ENCODE measurements around the gene GPR22.

GPR22 gene, protein sequence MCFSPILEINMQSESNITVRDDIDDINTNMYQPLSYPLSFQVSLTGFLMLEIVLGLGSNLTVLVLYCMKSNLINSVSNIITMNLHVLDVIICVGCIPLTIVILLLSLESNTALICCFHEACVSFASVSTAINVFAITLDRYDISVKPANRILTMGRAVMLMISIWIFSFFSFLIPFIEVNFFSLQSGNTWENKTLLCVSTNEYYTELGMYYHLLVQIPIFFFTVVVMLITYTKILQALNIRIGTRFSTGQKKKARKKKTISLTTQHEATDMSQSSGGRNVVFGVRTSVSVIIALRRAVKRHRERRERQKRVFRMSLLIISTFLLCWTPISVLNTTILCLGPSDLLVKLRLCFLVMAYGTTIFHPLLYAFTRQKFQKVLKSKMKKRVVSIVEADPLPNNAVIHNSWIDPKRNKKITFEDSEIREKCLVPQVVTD

DNA sequence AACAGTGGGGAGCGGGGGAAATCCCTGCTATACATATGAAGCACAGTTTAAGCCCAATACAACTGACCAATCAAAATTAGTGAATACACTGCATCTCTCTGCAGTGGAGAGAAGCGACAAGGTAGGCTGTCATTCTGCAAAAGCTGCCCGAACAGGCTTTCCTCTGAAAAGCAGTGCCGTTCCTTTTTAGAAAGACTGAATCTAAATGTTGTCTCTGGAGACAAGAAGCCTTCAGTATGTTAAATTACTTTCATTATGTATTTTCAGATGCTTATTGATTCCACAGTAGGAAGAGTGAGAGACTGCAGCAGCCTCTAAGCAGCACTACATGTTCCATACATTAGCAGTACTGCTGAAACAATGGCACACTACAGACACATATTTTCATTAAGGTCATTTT lies at the start of gene GPR22:
Gene GPR22 (plus strand): TSS at position 129 of the 400 bp plus-strand sequence. CDS start 4,004 bp downstream, outside the sequence.
- DNase-seq: no peak

DNA sequence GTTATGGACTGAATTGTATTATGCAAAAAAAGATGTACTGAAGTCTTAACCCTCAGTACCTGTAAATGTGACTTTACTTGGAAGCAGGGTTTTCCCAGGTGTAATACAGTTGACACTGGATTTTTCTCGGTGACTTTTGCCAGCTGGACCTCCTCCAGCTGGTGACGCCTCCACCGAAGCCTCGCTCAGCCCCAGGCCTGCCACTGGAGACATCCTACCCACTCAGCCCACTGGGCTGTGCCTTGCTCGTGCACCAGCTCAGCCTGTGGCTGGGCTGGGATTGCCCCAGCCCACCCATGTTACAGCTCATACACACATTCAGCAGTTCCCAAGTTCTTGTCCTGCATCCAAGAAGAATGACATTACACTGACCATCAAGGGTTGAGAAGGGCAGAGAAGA lies 42.4 kb upstream of the GPR22 start:
- no peak for DNase-seq

DNA sequence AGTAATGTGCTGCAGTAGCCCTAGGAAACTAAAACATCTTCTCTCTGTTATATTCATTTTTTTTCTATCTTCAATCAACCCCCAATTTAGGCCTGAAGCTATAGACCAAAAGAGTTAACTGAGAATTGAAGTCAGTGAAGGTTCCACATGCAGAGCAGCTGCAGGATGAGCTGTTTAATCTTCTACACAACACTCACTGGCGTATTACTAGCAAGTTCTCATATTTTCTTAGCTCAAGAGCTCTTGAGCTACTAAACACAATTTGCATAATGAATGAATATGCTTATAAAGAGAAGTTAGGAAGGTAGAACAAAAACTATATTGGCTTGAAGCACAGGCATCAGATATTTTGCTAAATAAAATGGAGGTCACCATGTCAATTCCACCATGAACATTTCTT lies 41.2 kb upstream of the GPR22 start:
- no peak for DNase-seq

DNA sequence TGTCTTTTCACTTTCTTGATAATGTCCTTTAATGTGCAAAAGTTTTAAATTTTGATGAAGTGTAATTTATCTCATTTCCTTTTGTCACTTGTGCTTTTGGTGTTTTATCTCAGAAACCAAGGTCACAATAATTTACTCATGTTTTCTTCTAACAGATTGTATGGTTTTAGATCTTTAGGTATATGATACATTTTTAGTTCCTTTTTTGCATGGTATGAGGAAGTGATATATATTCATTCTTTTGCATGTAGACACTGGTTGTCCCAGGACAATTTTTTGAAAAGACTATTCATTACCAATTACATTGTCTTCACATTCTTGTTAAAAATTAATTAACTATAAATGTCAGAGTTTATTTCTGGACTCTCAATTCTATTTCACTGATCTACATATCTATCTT lies 39.8 kb upstream of the GPR22 start:
- no peak for DNase-seq

DNA sequence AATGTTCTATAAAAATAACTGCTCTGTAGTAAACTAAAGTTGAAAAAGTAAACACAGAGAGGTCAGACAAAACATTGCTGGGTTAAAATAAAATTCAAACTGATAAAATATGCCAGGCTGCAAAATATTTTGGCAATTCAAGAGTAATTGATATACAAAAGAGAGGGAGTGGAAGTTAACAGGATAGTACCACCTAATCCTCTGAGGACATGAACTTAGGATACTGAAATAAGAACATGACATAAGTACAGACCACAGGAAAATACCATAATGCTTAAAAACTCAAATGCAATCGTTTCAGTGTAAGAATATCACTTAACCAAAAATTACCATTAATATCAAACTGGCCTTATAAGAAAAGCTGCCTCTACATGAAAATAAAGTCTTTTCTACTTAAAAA lies 37.6 kb upstream of the GPR22 start:
- DNase-seq: no peak

DNA sequence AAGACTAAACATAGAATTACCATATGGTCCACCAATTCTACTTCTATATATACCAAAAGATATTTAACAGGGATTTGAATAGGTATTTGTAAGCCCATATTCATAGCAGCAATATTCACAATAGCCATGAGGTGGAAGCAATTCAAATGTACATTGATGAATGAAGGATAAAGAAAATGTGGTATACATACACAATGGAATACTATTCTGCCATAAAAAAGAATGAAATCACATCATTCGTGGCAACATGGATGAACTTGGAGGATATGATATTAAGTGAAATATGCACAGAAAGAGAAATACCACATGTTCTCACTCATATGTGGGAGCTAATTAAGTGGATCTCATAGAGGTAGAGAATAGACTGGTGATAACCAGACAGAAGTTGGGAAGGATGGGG lies 34.1 kb upstream of the GPR22 start:
- no peak for DNase-seq

DNA sequence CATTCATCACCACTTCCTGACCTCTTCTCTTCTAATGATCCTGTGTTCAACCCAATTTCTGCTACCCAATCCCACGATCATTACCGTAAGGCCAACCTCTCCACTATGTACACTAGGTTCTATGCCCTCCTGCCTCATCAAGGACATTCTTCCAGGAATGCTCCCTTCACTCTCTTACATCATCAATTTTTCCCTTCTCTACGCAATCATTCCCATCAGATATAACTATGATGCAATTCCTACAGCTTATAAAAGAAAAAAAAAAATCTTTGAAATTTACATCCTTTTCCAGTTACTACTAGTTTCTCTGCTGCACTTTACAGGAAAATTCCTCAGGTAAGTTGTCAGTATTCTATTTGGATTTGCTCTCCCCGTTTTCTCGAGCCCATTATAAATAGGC lies 30.8 kb upstream of the GPR22 start:
- DNase-seq: no peak

DNA sequence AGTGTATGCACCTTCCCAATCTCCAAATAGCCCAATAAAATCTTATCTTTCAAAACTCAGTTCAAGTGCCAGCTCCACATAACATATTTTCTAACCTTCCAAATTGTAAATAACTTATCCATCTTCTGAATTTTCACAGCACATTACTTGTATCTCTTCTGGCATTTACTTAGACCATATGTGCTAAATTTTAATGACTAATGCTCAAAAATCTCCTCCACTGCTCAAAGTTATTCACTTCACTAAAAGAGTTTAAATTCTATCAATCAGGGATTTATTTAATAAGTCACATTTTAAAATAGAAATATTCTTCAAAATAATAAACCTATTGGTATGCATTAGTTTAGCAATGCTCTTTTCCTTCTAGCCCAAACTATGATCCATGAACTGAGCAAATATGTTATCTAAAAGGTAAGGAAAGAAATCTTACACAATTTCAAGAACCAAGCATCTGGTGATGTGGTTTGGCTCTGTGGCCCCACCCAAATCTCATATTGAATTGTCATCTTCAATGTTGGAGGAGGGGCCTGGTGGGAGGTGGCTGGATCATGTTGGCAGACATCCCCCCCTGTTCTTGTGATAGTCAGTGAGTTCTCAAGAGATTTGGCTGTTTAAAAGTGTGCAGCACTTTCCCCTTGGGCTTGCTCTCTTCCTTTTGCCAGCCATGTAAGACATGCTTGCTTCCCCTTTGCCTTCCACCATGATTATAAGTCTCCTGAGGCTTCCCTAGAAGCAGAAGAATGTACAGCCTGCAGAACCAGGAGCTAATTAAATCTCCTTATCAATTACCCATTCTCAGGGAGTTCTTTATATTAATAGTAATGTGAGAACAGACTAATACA lies 28.1 kb upstream of the GPR22 start:
- DNase-seq: no peak

DNA sequence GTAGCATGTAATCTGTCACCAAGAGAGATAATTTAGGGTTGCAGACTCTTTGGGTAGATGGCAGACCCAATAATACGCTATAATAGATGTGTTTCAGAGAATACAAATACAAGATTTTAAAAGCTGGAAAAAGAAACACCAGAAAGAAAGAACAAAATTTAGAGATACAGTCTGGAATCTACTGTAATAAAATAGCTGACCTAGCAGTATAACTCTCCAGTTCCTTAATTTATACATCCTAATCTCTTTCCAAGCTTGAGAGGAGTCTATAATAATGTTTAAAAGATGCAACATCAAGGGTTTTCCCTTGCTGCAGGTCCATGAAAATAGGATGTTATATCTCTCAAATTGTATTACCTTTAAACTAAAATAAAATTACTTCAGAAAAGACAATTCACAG lies 27.2 kb upstream of the GPR22 start:
- DNase-seq: no peak

DNA sequence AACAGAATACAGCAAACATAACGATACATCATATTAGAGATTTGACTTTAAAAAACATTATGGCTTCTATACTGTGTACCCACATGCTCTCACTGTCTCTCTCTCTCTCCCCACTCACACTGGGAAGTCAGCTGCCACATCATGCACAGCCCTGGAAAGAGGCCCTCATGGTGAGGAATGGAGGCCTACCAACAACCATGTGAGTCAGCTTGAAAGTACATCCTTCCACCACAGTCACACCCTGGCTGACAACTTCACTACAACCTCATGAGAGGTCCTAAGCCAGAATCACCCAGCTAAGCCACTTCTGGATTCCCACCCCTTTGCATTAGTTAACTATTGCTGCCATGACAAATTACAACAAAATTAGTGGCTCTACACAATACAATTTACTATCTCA lies 23.3 kb upstream of the GPR22 start:
- DNase-seq: no peak

DNA sequence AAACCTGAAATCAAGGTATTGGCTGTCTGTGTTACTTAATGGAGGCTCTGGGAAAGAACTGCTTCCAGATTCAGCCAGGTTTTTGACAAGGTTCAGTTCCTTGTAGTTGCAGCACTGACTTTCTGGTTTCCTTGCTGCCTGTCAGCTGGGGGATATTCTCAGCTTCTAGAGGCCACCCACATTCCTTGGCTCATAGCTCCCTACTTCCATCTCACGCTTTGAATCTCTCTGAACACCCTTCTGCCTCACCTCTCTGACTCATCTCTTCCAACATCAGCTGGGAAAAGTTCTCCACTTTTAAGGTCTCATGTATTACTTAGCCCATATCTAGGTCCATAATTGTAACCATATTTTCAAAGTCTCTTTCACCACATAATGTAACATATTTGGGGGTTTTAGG lies 22.9 kb upstream of the GPR22 start:
- no peak for DNase-seq

DNA sequence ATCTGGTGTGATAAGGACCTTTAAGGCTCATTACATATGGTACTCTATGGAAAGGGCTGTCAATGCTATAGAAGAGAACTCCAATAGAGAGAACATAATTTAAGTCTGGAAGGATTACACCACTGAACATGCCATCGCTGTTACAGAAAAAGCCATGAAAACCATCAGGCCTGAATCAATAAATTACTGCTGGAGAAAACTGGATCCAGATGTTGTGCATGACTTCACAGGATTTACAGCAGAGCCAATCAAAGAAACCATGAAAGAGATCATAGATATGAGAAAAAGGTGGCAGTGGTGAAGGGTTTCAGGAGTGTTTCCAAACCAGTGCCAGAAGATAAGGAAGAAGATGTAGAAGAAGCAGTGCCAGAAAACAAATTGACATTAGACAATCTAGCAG lies 18.9 kb upstream of the GPR22 start:
- no peak for DNase-seq

DNA sequence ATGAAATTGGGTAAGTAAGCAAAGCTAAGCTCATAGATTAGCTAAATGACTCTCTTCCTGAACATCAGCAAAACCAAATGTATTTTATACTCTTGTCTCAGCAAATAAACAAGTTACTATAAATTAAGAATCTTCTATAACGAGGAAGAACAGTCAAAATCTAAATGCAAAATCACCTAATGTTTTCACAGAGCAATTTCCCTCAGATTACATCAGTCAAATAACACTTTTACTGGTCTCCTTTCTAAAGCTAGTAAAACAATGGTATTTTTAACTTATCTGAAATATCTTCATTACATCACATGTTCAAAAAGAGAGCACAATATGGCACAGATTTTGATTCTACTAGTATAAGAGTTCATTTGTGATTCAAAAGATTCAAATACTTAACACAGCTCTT lies 16.5 kb upstream of the GPR22 start:
- DNase-seq: no peak

DNA sequence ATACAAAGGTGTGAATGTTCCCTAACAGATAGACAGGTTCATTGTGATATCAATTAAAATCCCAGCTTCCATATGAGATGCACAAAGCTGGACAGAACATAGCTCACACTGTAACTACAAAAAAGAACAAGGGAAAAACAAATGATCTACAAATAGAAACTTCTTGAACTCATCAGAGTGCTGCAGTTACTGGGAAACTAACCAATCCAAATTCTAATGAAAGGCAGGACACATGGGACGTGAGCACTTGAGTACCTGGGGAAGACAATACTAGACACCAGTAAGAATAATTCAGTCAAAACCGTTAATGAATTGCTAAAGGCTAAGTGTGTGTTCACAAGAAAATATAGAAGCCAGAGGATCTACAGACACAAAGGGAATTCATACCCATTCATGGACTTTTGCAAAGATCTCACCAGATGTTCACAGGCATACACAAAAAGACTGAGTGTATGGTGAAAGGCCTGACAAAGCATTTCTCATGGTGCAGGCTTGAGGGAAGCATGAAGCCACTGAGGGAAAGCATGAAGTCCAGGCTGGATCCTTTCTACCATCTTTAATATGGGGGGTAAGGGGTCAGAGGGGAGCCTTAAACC lies 7.8 kb upstream of the GPR22 start:
- no peak for DNase-seq

DNA sequence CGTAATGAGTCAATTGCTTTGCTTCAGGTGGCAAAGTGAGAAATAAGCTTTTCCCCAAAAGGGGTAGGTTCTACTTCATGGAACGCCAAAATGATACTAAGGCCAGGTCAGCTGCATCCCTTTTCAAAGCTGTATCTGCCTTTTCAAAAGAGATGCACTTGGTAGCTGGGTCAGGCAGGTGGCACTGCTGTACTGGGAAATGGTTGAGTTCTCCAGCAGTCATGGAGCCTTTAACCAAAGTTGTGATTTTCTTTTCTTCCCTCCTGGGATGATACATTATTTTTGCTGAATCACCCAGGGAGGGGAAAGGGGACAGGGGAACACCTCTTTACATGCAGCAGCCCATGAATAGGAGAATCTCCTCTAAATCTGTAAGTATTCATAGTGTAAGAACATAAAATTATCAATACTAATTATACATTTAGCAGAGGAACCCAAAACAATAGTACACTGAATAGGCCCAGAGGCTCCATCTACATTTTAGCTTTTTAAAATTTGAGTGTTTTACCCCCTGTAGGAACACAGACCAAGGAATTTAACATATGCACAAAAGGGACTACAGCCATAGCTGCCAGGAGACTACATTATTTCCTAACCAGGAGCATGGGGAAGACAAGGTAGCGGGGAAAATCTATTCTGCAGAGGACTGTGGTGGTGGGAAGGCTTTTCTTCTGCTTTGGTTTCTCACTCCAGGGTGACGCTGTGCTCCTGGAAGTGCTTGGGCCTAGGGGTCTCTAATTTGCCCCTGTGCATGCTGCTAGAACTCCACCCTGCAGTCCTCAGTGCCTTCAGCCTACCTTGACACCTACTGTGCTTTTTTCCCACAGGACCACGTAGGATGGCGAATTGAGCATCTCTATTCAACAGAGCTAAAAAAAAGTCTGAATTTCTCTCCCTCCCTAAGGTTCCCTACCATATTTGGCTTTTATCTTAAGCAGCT lies 6.4 kb upstream of the GPR22 start:
- DNase-seq: peak; percentile 8 to 36

DNA sequence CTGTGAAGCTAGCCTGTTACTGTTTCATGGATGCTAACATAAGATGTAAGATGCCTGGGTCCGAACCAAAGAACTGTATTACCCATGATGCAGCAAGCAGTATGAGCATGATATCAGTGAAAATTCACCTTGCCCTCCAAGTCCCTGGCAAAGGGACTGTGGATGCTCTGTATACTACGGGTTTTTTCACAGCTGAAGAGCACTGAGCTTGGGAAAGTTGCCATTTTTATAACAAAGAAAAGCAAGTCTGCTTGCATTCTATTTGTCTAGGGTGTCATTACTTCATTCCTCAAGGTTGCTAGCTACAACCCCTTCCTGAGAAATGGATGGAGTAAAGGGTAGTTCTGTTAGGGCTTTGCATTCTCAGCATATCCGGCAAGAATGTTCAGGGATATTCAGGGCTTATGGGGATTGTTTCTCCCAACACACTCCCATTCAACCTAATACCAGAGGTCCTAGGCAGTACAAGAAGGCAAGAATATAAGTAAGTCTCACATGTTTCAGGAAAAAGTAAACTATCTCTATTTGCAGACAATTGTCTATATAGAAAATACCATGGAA lies 5.1 kb upstream of the GPR22 start:
- DNase-seq: no peak

DNA sequence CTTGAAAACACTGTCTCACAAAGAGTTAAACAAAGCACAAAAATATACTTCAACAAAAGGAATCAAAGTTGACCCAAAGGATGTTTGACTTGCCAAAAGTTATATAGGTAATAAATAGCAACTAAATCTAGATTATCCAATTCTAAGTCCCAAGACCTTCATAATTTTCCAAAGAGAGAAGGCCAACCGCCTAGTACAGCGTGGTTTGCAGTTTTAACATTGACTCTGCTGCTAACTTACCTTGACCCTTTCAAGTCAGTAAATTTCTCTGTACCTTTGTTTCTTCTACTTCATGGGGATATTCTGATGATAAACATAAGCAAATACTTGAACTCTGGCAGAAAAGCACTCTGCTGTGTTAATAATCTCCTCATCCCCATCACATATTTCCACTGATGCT lies 1.9 kb upstream of the GPR22 start:
- no peak for DNase-seq

DNA sequence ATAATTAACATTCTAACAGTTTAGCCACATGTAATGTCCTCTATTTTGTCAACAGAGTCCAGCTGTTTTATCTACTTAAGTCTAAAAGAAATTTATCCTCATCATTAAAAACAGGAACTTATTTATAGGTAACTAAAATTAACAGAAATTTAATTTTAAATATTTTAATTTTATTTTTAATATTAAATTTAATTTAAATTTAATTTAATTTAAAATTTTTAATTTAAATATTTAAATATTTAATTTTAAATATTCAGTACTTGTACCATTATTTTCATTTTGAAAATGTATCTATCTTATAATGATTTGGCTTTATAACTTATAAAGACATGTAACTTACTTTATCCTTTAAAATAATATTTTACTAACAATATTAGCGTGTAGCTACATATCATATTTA lies 1.0 kb upstream of the GPR22 start:
- DNase-seq: no peak

DNA sequence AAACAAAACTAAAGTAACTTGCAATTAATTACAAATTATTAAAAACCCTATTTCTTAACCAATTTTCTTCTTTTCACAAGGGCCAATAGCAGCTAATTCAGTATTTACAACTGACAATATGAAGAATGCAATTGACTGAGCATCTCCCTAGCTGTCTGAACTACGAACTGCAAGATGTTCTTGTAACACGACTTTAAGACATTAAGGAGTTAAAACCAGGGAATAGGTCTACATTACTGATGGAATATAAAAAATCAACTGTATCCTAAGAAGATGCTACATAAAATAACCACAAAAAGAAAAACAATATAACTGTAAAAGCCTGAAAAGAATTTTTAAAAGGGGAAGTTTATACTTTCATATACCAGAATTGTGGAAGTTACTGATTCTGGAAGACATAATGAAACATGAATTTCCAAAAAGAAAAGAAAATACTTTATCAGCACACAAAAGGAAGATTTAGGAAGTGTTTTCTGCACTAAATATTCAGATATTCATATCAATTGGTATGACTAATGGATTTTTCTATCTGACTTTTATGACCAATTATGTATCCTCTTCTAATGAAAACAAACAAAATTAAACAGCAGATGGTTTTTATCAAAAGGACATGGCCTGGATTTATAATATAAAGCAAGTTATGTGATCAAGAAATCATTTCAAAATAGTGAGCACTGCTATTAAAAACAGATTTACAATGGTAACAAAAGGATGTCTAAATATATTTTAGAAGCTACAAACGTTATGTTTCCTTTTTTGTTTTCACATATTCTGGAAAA lies 1.6 kb downstream of the GPR22 start:
- DNase-seq: peak in 1 of 2 donors; percentile 9

DNA sequence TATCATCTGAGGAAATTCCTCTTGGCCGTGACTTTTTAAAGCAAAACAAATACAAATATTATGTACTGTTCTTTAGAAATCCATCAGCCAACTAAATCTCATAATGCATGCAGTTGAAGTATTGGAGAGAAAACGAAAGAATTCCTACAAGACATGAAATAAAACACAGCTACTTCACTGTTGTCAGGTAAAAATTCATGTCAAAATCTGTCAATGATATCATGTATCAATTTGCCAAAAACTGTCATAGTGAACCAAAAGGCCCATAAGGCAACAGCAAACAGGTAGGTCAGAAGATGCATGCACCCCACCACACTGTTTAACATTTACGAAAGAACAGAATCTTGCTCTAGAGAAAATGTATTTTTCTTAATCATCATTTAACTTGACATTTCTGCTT lies 2.3 kb downstream of the GPR22 start:
- no peak for DNase-seq

DNA sequence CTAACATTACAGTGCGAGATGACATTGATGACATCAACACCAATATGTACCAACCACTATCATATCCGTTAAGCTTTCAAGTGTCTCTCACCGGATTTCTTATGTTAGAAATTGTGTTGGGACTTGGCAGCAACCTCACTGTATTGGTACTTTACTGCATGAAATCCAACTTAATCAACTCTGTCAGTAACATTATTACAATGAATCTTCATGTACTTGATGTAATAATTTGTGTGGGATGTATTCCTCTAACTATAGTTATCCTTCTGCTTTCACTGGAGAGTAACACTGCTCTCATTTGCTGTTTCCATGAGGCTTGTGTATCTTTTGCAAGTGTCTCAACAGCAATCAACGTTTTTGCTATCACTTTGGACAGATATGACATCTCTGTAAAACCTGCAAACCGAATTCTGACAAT lies 4.3 kb downstream of the GPR22 start:
- no peak for DNase-seq
